CD4-positive, alpha-beta T cell treated with Interleukin-15 for 4 hours (primary cell): ENCODE measurements around the gene HOXC12.

Experiments
- DNase-seq: peaks from one replicate; pipeline ENCODE4 v3.0.0-alpha.2; 2020; ENCODE audit warnings: low spot score

The HOXC12 gene

DNA sequence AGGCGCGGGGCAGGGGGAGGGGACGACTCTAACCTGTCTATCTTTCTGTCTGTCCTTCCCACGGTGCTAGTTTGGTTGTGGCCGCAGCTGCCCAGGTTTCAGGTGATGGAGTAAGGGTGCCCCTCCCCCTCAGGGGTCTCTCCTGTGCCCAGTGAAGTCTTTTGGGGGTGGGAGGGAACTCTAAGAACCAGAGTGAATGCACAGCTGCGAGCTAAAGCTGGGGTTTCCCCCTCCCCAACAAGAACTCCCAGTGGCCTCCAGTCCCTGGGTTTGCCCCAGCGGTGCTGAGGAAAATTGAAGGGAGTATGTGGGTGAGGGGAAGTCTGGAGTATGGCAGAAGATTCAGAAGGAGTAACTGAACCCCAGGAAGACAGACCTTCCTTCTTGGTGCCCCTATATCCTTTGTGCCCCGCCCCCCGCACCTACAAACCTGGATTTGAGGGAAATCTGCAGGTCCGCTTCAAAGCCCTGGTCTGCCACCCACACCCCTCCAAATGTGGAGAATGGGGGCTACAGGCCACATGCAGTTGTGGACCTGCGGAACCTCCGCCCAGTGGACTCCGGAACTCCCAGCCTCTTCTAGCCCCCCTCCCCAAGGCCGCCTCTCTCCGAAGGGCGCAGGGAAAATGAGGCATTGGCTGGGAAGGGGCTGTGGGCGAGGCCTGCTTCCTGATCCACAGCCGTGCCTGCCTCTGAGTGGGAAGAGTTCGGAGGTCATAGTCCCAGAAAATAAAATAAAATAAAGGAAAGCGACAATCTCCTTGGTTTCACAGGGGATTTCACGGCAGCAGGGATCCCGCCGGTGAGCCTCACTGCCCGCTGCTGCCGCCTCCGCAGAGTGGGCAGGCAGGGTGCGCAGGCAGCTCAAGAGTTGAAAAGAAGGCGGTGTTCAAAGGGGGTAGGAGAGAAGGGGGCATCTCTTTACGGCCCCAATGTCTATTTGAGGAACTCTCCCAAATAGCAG is 41.8 kb downstream of the HOXC12 start:
- DNase-seq: no peak

DNA sequence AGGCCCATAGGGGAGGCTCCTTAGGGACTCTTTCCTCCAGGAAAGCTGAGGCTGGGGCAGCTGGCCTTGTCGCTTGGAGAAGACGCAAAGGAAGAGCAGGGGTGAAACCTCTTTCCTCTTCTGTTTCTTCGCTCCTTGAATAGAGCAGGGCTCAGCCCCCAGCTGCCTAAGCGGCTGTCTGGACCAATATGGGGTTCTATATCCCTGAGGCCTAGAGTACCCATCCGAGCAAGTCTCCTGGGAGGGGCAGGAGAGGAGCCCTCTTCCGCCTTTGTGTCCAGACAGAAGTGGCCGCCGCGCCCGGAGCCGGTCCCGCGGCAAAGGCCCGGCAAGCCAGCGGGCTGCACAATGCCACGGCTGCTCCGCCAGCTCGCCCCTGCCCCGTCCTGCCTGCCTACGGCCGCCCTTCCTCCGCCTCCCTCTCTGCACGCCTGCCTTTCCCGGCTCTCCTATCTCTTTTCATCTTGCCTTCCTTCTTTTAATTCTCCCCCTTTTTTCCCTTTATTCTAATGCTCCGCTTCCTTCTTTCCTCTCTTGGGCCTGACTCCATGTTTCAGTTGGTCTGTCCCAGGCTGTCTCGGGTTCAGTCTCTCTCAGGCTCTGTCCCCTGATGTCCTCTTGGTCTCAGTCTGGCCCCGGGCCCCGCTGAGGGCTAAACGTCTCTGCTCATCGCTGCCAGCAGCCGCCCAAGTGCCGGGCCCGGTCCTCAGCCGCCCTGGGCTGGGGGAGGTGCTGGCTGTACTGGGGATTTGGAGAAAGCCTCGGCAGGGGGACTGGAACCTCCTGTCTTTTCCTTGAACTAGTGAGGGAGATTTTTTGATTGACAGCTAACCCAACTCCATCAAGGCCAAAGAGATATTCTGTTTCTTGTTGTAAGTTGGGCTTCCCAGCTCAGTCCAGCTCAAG is 42.8 kb downstream of the HOXC12 start:
- DNase-seq: no peak

DNA sequence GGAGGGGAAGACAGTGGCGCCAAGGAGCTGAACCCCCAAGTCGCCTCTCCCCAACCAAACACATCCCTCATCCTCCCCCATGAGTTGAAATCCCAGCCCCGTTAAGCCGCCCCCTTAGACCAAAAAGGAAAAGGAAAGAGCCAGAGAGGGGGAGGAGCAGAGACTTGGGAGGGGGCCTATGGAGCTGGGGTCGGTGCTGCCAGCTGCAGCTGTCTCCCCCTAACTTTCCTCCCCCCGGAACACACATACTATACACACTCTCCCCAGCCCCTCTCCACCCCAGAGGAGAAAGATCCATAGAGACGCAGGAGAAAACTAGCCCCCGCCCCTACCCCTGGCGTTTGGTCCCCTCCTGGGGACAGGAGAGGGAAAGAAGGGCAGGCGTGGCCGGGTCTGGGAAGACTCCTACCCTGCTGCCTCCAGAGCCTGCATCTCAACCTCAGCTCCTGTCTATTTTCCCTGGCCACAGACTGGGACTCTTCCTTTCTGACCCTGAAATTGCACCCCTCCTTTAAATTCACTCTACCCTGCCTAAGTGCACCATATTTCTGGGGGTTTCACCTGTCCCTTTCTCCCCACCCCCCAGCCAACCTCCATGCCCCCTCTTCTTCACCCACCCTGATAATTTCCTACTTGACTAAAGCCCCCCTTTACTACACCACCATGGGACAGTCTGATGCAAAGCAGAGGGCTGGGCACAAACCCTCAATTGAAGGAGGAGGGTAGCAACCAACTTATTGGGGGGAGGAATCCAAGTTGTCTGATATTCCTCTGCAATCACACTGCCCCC is 43.6 kb downstream of the HOXC12 start:
- DNase-seq: no peak

DNA sequence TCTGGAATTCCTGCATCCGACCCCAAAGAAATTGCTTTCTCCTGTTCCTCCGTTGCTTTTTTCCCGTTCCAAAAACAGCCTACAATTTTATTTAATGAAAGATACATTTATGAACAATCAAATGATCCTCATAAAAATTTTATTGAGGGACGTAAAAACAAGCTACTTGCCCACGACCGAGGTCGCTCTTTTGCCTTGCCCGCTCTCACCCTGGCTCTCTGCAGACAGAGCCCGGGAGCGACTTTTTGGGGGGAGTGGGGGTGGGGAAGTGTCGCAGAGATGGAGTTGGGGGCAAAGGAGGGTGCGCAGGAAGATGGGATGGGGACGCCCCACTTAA is 44.2 kb downstream of the HOXC12 start:
- no peak for DNase-seq

DNA sequence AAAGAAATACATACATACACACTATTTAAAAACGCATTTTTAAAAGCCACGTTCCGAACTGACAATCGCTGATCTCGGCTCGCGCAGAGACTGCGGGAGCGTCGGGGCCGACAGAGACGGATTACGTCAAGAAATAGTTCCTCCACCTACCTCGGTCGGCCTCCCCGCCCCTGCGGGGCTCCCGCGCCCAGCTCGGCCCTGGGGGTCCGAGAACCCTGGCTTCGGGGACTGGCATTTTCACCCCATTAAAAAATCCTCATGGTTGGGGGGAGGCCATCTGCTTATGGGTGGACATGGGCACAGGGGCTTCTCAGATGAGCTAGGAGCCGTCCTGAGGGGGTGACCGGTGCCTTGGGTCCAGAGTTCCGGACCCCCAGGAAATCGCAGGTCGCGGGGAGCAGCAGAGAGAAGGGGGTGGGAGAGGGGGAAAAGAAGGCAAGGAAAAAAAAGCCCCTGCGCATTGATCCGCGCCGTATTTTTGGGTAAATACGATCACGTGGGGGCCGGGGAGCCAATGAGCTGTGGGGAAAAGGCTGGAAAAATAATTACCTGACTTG is 44.9 kb downstream of the HOXC12 start:
- DNase-seq: no peak

DNA sequence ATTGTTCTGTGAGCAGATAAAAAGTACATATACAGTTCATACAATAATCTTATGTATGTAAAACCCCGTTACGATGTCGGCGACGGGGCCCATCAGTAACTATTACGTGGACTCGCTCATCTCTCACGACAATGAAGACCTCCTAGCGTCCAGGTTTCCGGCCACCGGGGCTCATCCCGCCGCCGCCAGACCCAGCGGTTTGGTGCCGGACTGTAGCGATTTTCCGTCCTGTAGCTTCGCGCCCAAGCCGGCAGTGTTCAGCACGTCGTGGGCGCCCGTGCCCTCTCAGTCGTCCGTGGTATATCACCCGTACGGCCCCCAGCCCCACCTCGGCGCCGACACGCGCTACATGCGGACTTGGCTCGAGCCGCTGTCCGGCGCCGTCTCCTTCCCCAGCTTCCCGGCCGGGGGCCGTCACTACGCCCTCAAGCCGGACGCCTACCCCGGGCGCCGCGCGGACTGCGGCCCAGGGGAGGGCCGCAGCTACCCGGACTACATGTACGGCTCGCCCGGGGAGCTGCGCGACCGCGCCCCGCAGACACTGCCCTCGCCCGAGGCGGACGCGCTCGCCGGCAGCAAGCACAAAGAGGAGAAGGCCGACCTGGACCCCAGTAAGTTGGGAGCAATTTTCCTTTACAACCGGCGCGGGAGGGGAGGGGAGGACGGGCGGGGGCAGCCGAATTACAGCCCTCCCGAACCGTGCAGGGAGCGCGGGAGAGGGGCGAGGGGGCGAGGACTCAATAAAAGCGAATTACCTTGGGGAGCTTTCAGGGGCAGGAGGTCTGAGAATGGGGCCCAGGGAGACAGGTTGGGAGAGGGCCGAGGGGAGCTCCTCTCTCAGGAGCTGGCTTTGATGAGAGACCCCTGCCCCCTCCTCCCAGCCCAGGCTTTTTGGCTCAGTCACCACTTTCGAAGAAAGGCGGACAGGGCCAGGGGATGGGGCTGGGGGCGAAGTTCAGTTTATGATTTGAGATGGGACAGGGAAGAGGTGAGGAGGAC is 45.7 kb downstream of the HOXC12 start, which contains the start of gene HOXC9:
TSS of gene HOXC9 (plus strand) at position 46 of the 999 bp plus-strand sequence. CDS start at position 74, 28 bp downstream.
- DNase-seq: no peak

DNA sequence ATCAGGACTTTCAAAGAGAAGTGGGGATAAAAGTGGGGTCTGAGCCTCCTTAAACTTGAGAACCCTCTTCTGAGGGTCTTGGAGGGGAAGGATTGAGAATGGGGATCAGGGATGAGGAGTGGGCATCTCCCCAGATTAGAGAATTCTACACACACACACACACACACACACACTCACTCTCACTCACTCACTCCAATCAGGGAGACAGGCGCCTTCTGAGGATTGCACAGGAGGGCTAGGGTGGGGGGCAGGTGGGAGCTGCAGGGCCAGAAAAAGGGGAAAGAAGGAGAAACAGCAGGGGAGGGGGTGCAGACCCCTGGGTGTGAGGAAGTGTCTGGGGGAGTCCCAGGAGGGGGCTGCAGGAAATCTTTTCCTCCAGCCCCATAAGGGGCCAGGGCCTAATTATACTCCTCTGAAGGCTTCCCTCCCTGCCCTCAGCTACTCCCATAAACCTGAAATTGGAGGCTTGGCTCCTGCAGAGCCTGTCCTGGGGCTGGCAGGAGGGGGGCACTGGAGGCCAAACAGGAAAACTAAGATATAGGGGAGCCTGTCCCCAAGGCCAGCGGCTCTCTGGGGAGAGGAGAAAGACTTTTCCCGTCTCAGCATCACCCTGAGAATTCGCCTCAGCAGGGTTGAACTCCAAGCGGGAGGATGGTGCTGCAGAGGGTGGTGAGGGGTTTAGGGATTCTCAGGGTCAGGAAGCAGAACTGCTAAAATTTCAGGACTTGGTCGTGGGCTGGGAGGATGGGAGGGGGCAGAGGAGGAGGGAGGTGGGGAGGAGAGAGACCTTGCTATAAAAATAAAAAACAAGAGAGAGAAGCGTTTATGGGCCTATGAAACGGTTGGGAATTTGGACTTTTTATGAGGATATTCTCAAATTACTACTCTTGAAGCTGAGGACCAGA is 46.8 kb downstream of the HOXC12 start:
- no peak for DNase-seq

DNA sequence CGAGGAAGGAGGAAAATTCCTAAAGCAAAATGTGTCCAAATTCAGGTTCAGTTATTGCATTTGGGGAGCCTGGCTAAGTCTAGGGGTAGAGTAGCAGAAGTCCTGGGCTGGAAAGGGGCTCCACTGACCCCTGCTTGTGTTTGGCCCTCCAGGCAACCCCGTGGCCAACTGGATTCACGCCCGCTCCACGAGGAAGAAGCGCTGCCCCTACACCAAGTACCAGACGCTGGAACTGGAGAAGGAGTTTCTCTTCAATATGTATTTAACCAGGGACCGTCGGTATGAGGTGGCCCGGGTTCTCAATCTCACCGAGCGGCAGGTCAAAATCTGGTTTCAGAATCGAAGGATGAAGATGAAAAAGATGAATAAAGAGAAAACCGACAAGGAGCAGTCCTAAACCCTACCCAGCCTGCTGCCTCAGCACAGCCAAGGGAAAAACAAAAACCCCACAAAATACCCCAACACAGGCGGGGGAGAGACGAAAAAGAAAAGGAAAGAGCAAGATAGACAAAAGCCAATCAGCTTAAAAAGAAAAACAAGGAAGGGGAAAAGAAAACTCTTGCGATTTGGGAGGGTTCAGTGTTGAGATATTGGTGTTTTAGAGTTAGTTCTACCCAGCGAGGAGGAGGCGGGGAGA is 47.7 kb downstream of the HOXC12 start:
- no peak for DNase-seq

DNA sequence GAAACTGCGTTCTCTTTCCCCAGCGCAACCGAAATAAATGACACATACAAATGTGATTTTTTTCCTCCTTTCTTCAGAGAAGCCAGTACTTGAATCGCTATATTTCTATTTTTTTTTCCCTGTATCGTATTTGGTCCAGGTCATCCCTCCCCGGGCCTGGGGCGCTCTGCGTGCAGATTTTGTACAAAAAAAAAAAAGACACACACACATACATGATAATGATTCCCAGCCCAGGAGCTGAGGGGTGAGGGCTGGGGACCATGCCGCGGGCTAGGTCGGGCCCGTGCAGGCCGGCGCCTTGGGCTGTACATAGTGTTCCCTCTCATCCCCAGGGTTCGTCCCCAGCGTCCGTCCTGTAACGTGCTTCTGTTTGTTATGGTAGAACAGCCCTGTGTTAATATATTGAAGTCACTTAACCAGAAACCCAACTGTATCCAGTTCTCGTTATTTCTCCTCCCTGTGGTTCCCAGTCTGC is 48.2 kb downstream of the HOXC12 start:
- DNase-seq: no peak

DNA sequence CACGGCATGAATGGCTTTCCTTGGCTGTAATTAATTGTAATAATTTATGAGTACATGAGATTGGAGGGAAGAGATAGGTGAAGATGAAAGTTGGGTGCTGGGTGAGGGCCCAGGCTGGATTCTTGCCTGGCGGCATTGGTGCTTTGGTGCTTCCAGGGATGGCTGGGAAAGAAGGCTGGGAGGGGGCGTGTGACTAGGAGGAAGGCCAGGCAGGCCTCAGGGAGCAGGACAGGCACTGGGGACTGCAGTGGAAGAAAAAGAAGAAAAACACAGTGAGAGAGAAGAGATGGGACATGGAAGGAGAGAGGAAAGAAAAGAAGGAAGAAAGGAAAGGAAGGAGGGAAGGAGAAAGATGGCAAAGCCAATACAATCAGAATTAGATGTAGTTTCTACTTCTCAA is 48.9 kb downstream of the HOXC12 start:
- no peak for DNase-seq

DNA sequence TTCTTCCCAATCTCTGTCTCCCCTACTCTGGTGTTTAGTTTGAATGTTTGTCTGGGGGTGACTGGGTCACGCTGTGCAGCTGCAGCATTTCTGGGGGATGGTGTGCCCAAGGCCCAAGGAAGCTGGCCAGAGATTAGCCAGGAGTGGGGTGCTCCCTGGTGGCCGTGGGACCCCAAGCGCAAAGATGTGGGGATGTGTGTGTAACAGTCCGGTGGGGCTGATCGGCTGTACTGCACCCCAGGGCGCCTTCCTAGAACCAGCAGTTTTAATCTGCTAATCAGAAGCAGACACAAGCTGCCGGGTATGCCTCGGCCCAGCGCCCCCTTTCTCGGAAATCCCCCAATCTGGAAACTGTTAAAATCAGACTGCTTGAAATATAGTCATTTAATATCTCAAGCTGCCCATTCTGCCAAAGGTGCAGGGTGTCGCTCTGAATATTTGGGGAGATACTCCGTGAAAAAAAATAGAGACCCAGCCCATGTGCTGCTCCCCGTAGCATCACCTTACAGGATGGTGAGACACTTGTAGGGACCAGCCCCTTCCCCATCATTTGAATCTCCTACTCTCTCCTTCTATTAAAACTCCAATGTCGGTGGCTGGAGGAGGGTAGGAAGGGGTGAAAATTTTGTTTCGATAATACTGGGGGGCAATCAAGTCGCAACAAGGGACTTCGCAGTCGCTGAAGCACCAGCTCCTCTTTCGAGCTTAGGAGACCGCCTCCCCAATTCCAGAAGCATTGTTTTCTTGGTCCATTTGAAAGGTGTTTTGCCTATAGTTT is 49.5 kb downstream of the HOXC12 start:
- no peak for DNase-seq

DNA sequence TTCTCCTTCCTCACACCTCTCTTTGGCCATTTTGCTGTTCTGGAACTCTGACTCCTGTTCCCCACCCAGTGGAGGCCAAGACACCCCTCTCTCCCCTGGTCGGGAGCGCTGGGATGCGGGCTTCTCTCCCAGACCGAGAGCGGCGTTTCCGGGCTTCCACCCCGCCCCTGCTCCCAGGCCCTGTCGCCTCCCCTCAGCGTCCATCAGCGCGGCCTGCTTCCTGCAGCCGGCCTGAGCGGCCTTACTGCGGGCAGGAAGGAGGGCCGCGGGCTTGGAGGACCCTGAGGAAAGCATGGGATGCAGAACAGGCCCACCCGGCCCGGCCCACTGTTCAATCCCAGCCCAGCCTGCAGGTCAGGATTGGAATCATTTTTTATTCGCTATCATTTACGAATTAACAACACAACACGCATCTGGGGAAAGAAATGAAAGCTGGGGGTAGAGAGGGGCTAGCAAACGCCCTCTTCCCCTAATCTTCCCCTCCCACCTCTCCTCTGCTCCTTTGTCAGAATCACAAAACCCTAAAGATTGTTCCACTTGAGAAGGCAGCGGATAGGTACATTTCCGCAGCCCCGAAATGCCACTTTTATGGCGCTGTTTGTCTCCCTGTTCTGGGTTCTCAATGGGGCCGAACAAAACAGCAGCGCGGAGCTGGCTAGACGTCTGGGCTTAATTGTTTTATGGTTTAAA is 50.3 kb downstream of the HOXC12 start:
- no peak for DNase-seq

DNA sequence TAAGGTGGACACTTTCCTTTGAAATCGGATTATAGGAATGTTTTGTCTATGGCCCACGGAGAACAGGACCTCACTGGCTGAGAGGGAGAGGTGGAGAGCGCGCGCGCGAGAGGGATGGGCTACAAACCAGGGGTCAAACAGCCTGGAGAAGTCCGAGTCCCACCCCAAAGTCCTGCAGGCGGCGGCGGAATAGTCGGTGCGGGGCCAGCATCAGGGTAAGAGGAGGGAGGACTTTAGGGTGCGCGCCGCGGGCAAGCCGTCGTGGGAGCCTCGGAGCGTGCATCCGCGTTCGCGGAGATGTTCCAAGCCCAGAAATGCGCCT is 50.8 kb downstream of the HOXC12 start:
- DNase-seq: no peak

DNA sequence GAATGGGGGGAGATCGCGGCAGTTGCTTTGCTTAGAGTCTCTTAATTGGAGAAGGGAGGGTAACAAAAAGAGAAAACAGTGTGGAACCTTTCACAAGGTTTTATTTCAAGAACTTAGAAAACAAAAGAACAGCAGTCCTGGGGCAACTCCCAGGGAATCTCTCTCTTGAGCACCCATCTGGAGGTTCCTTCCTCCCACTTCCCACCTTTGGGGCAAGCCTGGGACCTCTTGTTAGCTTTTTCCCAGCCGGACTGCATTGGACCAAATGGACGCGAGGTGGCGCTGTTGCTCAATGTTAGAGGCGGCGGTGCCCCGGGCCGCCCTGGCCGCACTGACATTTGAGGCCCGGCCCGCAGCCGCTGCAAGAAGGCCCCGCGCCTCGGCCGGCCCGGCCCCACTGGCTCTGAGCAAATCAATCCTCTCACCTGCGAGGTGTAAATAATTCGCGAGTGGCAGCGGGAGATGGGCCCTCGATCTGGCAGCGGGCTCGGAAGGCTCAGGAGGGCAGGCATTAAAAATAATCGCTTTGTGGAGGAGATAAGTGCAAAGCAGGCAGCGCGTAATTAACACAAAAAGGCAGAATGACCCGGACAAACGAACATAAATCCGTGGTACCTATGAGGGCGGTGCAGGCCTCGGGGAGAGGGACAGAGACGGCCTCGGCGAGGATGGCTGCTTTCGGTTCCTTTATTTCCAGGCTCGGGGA is 51.3 kb downstream of the HOXC12 start:
- DNase-seq: peak; percentile 84

DNA sequence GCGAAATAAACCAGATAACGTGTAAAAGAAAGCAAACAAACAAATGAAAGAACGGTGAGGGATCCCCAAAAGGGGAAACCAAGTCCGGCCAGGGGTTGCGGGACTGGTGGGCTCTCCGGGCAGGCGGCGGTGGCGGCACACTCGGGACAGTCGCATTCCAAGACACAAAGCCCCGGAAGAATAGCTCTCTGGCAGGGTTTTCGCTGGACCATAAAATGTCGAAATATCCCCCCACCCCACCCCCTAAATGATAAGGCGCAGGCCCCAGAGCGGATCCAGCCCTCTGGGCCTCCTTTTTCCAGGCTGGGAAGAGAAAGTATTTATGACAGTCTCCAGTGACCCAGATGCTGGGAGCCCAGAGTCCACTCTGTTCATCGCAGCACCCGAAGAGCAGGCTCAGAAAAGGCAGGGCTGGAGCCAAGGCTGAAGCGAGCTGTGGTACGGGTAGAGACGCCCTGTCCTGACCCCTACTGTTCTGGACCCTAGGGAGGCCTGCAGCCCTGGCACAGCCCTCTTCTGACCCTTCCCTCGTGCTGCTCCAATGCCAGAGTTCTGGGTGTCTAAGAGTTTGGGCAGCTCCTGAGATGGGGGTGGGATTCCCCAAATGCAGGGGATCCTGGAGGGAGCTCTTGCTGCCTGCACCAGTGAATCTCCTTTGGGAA is 52.0 kb downstream of the HOXC12 start:
- no peak for DNase-seq

DNA sequence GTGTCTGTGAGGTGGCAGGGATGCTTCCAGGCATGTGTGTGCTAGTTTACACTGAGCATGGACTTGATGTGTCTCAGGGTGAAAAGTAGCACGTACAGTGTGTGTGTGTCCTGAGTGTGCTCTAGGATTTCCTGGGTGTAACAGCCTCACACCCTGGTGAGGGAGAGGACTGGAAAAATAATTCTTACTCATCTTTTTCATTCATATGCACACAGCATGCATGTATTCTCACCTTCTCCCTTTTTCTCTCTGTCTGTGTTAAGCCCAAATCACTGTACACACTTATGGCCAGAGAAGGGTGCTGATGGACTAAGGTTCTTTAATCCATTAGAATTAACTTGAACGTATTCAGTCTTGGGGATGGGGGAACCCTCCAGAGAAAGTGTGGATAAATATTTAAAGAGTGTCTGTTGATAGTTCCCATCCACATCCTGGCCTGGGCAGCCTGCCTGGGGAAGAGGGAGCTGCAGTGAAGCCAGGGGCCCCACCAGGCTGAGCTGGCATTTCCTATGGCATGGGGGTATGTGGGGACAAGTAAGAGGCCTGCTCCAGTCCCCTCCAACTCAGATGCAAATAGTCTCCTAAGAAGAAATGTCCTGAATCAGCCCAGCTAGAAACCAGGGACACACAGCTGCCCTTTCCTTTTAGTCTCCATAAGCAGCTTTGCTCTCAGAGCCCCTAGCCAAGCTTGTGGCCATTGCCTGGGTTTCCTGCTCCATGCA is 53.0 kb downstream of the HOXC12 start:
- no peak for DNase-seq
